Dendritic cell treated with granulocyte-macrophage colony-stimulating factor and Interleukin-4, amounts not matched to agents 40 ng/mL and 50 ng/mL, for 4 days (primary cell): ENCODE data around the gene MYH14.

Experiments
- H3K27ac Mint-ChIP-seq: one replicate; pipeline ENCODE4 v1.8.0; 2022; ENCODE audit warnings: mild to moderate bottlenecking, mixed read lengths
- H3K27me3 Mint-ChIP-seq: one replicate; pipeline ENCODE4 v1.8.0; 2022; ENCODE audit warnings: mild to moderate bottlenecking, mixed read lengths
- H3K36me3 Mint-ChIP-seq: one replicate; pipeline ENCODE4 v1.8.0; 2022; ENCODE audit warnings: low read depth, mixed read lengths
- H3K4me1 Mint-ChIP-seq: one replicate; pipeline ENCODE4 v1.8.0; 2022; ENCODE audit warnings: low read depth, mixed read lengths
- H3K4me3 Mint-ChIP-seq: one replicate; pipeline ENCODE4 v1.8.0; 2022; ENCODE audit warnings: mild to moderate bottlenecking, moderate library complexity, mixed read lengths
- H3K9me3 Mint-ChIP-seq: one replicate; pipeline ENCODE4 v1.8.0; 2022; ENCODE audit warnings: mixed read lengths
- intact Hi-C: fragments of 100-400 bp; cut with micrococcal nuclease; formaldehyde crosslinking; loops from one replicate; pipeline ENCODE4 v1.15.0; 2022

The MYH14 gene

GRCh38 chr19:50248826-50249225 lies 45.4 kb downstream of the MYH14 start:
- peaks cover 12% of the 10 kb centered on the region for H3K9me3 Mint-ChIP-seq
- H3K27me3 Mint-ChIP-seq, result peaks cover 24% of the 10 kb centered on the region
- no peaks in the 10 kb centered on the region for H3K36me3 Mint-ChIP-seq
- H3K27ac Mint-ChIP-seq, result no peak overlapping the region
- no peak overlapping the region for H3K4me3 Mint-ChIP-seq
- intact Hi-C loops, result no loop called here
- H3K4me1 Mint-ChIP-seq, result no peaks in the 10 kb centered on the region

- Mint-ChIP-seq H3K36me3 (no peaks in the 10 kb centered on the region), H3K4me1 (no peaks in the 10 kb centered on the region), H3K9me3 (peaks cover 17% of the 10 kb centered on the region), H3K27me3 (peaks cover 17% of the 10 kb centered on the region), H3K27ac (no peak overlapping the region), H3K4me3 (no peak overlapping the region)
- intact Hi-C loops, result no loop called here
Measured at GRCh38 chr19:50249636-50250035, 46.2 kb downstream of the MYH14 start.

GRCh38 chr19:50250450-50251136 lies 47.2 kb downstream of the MYH14 start:
- intact Hi-C loops, result no loop called here
- H3K4me3 Mint-ChIP-seq, result no peak overlapping the region
- no peaks in the 10 kb centered on the region for H3K4me1 Mint-ChIP-seq
- no peaks in the 10 kb centered on the region for H3K36me3 Mint-ChIP-seq
- H3K27me3 Mint-ChIP-seq, result peaks cover 13% of the 10 kb centered on the region
- H3K27ac Mint-ChIP-seq, result no peak overlapping the region
- peaks cover 22% of the 10 kb centered on the region for H3K9me3 Mint-ChIP-seq

- intact Hi-C loops, result no loop called here
Measured at GRCh38 chr19:50252111-50252886, 48.9 kb downstream of the MYH14 start.

GRCh38 chr19:50252887-50253268 lies 49.5 kb downstream of the MYH14 start:
- H3K27me3 Mint-ChIP-seq, result peaks cover 7% of the 10 kb centered on the region
- peaks cover 22% of the 10 kb centered on the region for H3K9me3 Mint-ChIP-seq

More at GRCh38 chr19:50252111-50252886, 48.9 kb downstream of the MYH14 start:
- peaks cover 7% of the 10 kb centered on the region for H3K27me3 Mint-ChIP-seq
- H3K4me3 Mint-ChIP-seq, result no peak overlapping the region
- H3K4me1 Mint-ChIP-seq, result no peaks in the 10 kb centered on the region
- peaks cover 22% of the 10 kb centered on the region for H3K9me3 Mint-ChIP-seq
- no peaks in the 10 kb centered on the region for H3K36me3 Mint-ChIP-seq
- H3K27ac Mint-ChIP-seq, result no peak overlapping the region

GRCh38 chr19:50255115-50255514 lies 51.7 kb downstream of the MYH14 start:
- no peak overlapping the region for H3K4me3 Mint-ChIP-seq
- peaks cover 3% of the 10 kb centered on the region for H3K27me3 Mint-ChIP-seq
- intact Hi-C loops, result no loop called here
- H3K9me3 Mint-ChIP-seq, result peaks cover 22% of the 10 kb centered on the region
- H3K27ac Mint-ChIP-seq, result no peak overlapping the region
- no peaks in the 10 kb centered on the region for H3K36me3 Mint-ChIP-seq
- H3K4me1 Mint-ChIP-seq, result no peaks in the 10 kb centered on the region

More at GRCh38 chr19:50252887-50253268, 49.5 kb downstream of the MYH14 start:
- intact Hi-C loops, result no loop called here
- no peak overlapping the region for H3K4me3 Mint-ChIP-seq
- H3K27ac Mint-ChIP-seq, result no peak overlapping the region
- H3K4me1 Mint-ChIP-seq, result no peaks in the 10 kb centered on the region
- no peaks in the 10 kb centered on the region for H3K36me3 Mint-ChIP-seq

- no peaks in the 10 kb centered on the region for H3K27me3 Mint-ChIP-seq
- intact Hi-C loops, result no loop called here
- H3K27ac Mint-ChIP-seq, result no peak overlapping the region
- H3K36me3 Mint-ChIP-seq, result no peaks in the 10 kb centered on the region
- no peaks in the 10 kb centered on the region for H3K4me1 Mint-ChIP-seq
- H3K9me3 Mint-ChIP-seq, result peaks cover 18% of the 10 kb centered on the region
- H3K4me3 Mint-ChIP-seq, result no peak overlapping the region
Measured at GRCh38 chr19:50257141-50257540, 53.7 kb downstream of the MYH14 start.

- peaks cover 10% of the 10 kb centered on the region for H3K9me3 Mint-ChIP-seq
- H3K27ac Mint-ChIP-seq, result no peak overlapping the region
- H3K4me3 Mint-ChIP-seq, result no peak overlapping the region
- H3K27me3 Mint-ChIP-seq, result no peaks in the 10 kb centered on the region
- no peaks in the 10 kb centered on the region for H3K4me1 Mint-ChIP-seq
- intact Hi-C loops, result no loop called here
- no peaks in the 10 kb centered on the region for H3K36me3 Mint-ChIP-seq
Measured at GRCh38 chr19:50258918-50259372, 55.5 kb downstream of the MYH14 start.

- Mint-ChIP-seq H3K27ac (no peak overlapping the region), H3K4me3 (no peak overlapping the region), H3K36me3 (no peaks in the 10 kb centered on the region), H3K9me3 (no peaks in the 10 kb centered on the region), H3K27me3 (peaks cover 3% of the 10 kb centered on the region), H3K4me1 (peaks cover 3% of the 10 kb centered on the region)
- intact Hi-C loops, result no loop called here
Measured at GRCh38 chr19:50261446-50261970, 58.1 kb downstream of the MYH14 start.

GRCh38 chr19:50263176-50263575 lies 59.8 kb downstream of the MYH14 start:
- H3K27ac Mint-ChIP-seq, result no peak overlapping the region
- H3K36me3 Mint-ChIP-seq, result no peaks in the 10 kb centered on the region
- peaks cover 13% of the 10 kb centered on the region for H3K27me3 Mint-ChIP-seq
- H3K4me3 Mint-ChIP-seq, result no peak overlapping the region
- H3K9me3 Mint-ChIP-seq, result no peaks in the 10 kb centered on the region
- peaks cover 4% of the 10 kb centered on the region for H3K4me1 Mint-ChIP-seq
- intact Hi-C loops, result no loop called here

- no peaks in the 10 kb centered on the region for H3K9me3 Mint-ChIP-seq
- no peak overlapping the region for H3K27ac Mint-ChIP-seq
- H3K4me1 Mint-ChIP-seq, result peaks cover 4% of the 10 kb centered on the region
- no peak overlapping the region for H3K4me3 Mint-ChIP-seq
- intact Hi-C loops, result no loop called here
- H3K36me3 Mint-ChIP-seq, result no peaks in the 10 kb centered on the region
- H3K27me3 Mint-ChIP-seq, result peaks cover 13% of the 10 kb centered on the region
Measured at GRCh38 chr19:50264483-50265186, 61.2 kb downstream of the MYH14 start.

- H3K4me1 Mint-ChIP-seq, result peaks cover 4% of the 10 kb centered on the region
- no peaks in the 10 kb centered on the region for H3K36me3 Mint-ChIP-seq
- H3K4me3 Mint-ChIP-seq, result no peak overlapping the region
- intact Hi-C loops, result no loop called here
- H3K9me3 Mint-ChIP-seq, result no peaks in the 10 kb centered on the region
- H3K27me3 Mint-ChIP-seq, result peaks cover 14% of the 10 kb centered on the region
- no peak overlapping the region for H3K27ac Mint-ChIP-seq
Measured at GRCh38 chr19:50266041-50266440, 62.6 kb downstream of the MYH14 start.

- H3K27ac Mint-ChIP-seq, result no peak overlapping the region
- H3K36me3 Mint-ChIP-seq, result no peaks in the 10 kb centered on the region
- peaks cover 14% of the 10 kb centered on the region for H3K27me3 Mint-ChIP-seq
- H3K4me3 Mint-ChIP-seq, result no peak overlapping the region
- no peaks in the 10 kb centered on the region for H3K9me3 Mint-ChIP-seq
- peaks cover 4% of the 10 kb centered on the region for H3K4me1 Mint-ChIP-seq
- intact Hi-C loops, result no loop called here
Measured at GRCh38 chr19:50266896-50267295, 63.5 kb downstream of the MYH14 start.

GRCh38 chr19:50268041-50268440 lies 64.6 kb downstream of the MYH14 start:
- Mint-ChIP-seq H3K27me3 (peaks cover 19% of the 10 kb centered on the region), H3K9me3 (no peaks in the 10 kb centered on the region), H3K4me1 (peaks cover 4% of the 10 kb centered on the region), H3K4me3 (no peak overlapping the region), H3K36me3 (no peaks in the 10 kb centered on the region), H3K27ac (no peak overlapping the region)
- intact Hi-C loops, result no loop called here
